GM18505 (cell line): ENCODE measurements around the gene ZBTB7A.

Experiments
- ATAC-seq: cut with Tn5 transposase; IDR thresholded peaks from one replicate; pipeline ENCODE4 v1.9.1; 2021; ENCODE audit not compliant: unreplicated experiment
- POLR2A ChIP-seq: IDR thresholded peaks from 4 replicates; pipeline ENCODE4 v1.6.1; 2011; ENCODE audit warnings: borderline replicate concordance; ENCODE audit not compliant: insufficient read depth, insufficient read length; ENCODE audit errors: extremely low read depth

ZBTB7A gene

GRCh38 chr19:4035018-4035566 lies 31.6 kb downstream of the ZBTB7A start:
- TF ChIP-seq POLR2A: no peak
- ATAC-seq: no peak

- TF ChIP-seq POLR2A: no peak
- no peak for ATAC-seq
These were observed 32.4 kb downstream of the ZBTB7A start for GRCh38 chr19:4034048-4035017.

GRCh38 chr19:4033028-4033956 lies 33.4 kb downstream of the ZBTB7A start:
- no peak for ATAC-seq
- no peak for TF ChIP-seq POLR2A

DNA sequence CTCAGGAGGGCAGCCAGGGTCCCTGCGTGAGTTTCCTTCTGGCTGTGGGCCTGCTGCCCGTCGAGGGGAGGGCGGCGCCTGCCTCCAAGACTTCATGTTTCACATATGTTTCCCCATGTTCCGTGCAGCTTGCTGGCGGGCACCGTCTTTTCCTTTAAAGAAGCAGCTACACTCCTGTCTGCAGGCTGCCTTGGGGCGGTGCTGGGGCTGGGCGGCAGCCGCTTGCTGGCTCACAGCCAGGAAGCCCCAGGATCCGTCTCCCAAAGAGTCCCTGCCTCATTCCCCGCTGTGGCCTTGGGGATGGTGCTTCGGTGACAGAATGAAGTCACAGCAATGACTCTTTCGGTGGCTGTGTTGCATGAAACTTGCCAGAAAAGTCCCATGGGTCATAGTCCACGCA lies 34.3 kb downstream of the ZBTB7A start:
- no peak for ATAC-seq
- no peak for TF ChIP-seq POLR2A

DNA sequence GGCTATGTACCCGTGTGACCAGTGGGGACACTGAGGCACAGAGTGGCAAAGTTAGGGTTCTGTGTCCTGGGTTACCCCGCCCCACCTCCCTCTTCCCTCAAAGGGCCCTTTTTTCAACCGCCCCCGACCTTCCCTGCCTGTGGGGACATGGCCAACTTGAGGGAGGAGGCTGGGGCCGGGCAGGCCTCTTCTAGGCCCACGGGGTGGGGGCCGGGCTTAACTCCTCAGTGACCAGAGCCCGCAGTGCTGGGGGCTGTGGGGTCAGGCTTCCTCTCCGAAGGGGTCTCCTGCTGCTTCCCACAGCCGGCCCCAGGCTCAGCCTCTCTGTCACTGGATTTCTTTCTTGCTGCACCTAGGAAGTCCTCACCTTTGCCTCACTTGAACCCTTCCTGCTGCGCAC lies 35.3 kb downstream of the ZBTB7A start:
- no peak for ATAC-seq
- no peak for TF ChIP-seq POLR2A

- ATAC-seq: no peak
- no peak for TF ChIP-seq POLR2A
These were observed 35.7 kb downstream of the ZBTB7A start for GRCh38 chr19:4030981-4031380.

- no peak for TF ChIP-seq POLR2A
- no peak for ATAC-seq
These were observed 36.1 kb downstream of the ZBTB7A start for GRCh38 chr19:4030552-4030951.

DNA sequence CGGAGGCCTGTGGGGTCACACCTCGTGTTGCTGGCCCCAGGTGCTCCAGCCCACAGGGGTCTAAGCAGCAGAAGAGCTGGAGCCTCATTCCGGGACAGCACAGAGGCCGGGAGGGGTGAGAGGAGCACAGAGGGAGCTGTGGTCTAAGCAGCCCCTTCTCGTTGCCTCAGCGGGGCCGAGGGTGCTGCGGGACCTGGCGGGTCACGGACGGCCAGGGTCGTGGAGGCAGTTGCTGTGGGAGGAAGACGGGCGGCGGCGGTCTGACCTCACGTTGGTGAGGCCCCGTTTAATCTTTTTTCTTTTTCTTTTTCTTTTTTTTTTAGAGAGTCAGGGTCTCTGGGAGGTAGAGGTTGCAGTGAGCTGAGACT lies 37.5 kb downstream of the ZBTB7A start:
- ATAC-seq: no peak

GRCh38 chr19:4028334-4029246 lies 38.1 kb downstream of the ZBTB7A start:
- no peak for ATAC-seq
- no peak for TF ChIP-seq POLR2A

More for the DNA sequence above, 37.5 kb downstream of the ZBTB7A start:
- no peak for TF ChIP-seq POLR2A

DNA sequence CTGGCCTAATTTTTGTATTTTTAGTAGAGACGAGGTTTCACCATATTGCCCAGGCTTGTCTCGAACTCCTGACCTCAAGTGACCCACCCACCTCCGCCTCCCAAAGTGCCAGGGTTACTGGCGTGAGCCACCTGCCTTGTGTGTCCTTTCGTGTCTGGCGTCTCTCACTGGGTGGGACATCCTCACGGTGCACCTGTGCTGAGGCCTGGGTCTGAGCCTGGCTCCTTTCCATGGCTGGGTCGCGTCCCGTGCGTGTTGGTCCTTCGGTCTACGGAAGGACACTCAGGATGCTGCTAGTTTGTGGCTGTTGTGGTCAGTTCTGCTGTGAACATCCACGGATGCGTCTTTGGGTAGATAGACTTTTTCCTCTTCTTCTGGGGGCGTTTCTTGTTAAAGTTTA lies 39.6 kb downstream of the ZBTB7A start:
- TF ChIP-seq POLR2A: no peak
- no peak for ATAC-seq

DNA sequence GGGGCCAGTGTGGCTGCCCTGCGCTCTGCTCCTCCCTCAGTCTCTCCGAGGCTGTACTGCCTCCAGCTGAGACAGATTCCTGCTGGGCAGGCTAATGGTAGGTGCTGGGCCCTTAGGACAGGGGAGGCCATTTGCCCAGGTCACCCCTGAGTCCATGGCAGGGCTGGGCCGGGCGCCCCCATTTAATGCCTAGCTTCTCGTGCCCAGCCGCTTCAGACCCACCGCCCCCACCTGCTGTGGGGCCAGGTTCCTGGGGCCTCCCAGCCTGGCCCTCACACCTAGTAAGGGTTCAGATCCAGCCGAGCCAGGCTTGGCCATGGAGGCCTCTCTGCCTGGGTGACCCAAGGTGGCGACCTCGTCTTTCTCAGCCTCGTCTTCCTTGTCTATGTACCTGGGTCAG lies 41.4 kb downstream of the ZBTB7A start:
- TF ChIP-seq POLR2A: no peak
- no peak for ATAC-seq
